GM18519 (cell line): ENCODE data around the gene HEYL.

Experiments used
- ATAC-seq: cut with Tn5 transposase; IDR thresholded peaks from one replicate; pipeline ENCODE4 v1.9.1; 2021; ENCODE audit warnings: mild to moderate bottlenecking, moderate library complexity; ENCODE audit not compliant: unreplicated experiment, low FRiP score

Gene HEYL

DNA sequence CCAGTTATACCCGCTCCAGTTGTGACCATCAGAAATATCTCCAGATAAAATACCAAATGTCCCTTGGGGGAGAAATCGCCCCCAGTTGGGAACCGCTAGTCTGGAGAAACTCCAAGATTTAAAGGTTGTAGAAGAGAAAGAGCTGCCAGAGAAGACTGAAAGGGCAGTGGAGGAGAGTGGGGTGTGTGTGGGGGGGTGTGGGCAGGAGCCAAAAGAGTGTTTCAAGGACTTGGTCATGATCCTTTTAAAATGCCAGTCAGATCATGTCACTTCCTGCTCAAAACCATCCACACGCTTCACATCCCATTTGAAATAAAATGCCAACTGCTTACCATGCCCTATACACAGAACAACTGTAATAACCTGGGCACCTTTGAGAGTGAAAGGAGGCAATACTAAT is 3.4 kb upstream of the HEYL start:
- no peak for ATAC-seq

GRCh38 chr1:39640861-39641260 is 1.4 kb upstream of the HEYL start:
- no peak for ATAC-seq

- ATAC-seq = no peak
Measured at GRCh38 chr1:39638965-39639304, 508 bp downstream of the HEYL start.

DNA sequence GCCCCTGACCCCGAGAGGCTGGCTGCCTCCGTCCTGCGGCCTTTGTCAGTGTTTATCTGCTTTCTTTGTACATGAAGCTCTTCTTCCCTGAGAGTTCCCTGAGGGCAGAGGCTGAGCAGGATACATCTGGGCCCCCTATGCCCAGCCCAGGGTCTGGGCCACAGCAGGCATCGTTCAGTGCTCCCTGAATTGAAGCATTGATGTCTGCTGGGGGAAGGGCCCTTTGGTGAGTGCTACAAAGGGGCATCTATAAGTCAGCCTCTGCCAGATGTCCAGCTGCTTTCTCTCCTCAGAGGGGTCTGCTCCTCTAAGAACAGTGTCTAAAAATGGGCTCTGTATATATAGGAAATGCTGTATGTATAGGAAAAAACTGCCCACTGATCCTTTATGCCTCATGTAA is 2.1 kb downstream of the HEYL start:
- no peak for ATAC-seq

- ATAC-seq = no peak
Measured at GRCh38 chr1:39635871-39636210, 3.6 kb downstream of the HEYL start.

DNA sequence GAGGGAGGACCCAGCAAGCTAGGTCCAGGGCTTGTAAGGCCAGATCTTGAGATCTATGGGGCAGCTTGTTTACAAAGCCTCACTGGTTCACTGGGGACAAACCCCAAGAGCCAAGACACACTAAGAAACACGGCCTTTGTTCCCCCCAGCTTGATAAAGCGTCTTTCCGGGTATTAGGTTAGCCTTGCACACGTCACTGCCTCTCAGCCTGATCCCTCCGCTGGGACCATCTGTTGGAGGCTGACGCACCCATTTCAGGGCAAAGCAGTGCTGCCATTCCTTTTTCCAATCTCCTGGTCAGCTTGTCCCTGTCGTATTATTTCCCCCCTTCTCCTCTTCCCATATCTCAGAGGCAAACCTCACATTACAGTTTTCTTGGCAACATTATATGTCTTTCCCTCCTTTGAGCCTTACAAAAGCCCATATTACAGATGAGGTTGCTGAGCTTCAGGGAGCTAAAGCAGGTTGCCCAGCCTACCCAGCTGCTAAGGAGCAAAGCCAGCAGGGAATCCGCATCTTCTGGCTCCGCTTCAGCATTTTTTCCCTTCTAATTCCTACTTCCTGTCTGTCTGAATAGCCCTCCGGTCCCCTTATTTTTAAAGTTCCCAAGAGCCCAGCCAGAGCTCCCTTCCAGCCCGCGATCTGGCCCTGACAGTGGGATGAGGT is 4.1 kb downstream of the HEYL start:
- no peak for ATAC-seq

- no peak for ATAC-seq
Measured at GRCh38 chr1:39633422-39633821, 6.0 kb downstream of the HEYL start.

DNA sequence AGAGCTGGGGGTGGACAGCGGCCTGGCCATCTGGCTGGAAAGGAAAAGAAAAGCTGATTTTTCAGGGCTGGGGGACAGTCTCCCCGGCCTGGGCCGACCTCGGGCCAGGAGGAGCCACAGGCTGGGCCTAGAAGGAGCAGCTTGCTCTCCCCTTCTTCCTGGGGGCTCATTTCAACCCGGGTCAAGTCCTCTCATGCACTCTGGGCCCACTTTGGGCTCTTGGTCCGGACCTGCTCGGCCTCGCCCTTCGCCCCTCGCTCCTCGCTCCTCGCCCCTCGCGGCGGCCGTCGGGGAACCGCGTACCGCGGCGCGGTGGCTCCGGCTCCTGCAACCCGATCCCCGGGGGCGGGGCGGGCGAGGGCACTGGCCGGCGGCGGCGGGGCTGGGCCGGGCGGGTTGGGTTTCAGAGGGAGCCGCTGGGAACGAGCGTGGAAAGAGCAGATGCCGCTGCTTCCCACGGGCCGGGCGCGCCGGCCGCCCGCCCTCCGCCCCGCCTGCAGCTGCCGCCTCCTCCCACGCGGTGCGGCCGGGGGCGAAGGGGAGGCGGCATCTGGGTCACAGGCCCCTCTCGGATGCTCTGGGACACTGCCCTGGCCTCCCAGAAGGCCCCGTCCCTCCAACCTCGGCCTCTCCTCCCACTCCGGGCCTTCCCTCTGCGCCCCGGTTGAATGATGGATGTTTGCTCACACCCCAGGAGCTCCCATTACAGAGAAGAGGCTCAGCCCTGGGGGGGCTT is 6.6 kb downstream of the HEYL start:
- ATAC-seq = no peak

GRCh38 chr1:39632323-39632681 is 7.1 kb downstream of the HEYL start:
- no peak for ATAC-seq

DNA sequence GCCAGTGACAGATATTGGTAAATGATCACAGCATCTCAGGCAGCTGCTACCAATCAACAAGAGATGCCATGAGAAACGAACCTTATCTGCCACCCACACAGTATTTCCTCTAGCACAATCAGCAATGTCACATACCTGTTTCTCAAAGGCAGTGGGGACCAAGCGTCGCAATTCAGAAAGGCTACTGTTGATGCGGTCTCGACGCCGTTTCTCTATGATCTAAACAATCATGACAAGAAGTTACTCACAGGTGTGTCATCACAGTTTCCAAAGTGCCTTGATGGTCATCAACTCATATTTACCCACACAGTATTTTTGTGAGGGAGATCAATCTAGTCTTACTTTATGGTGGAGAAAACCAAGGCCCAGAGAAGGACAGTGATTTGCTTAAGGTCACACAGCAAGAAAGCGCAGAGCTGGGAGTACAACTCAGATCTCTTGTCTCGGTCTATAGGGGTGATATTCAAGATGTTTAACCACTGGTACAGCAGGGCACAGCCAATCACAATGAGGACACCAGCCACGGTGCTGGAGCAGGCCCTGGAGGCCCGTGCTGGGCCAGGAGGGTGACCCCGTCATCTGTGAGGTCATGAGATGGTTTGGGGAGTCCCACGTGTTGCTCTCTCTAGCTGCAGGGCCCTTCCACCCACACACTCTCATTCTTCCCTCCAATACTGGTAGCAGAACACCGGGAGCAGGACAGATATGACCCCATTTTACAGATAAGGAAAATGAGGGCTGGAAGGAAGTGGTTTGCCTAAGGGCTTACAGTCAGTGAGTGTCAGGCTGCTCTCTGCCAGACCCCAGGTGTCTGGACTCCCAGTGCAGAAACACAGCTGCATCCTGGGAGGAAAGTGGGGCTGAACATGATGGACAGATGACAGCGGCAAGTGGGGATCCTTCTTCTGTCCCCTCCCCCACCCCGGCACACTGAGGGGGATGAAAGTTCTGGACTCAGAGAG is 7.8 kb downstream of the HEYL start:
- ATAC-seq = no peak

DNA sequence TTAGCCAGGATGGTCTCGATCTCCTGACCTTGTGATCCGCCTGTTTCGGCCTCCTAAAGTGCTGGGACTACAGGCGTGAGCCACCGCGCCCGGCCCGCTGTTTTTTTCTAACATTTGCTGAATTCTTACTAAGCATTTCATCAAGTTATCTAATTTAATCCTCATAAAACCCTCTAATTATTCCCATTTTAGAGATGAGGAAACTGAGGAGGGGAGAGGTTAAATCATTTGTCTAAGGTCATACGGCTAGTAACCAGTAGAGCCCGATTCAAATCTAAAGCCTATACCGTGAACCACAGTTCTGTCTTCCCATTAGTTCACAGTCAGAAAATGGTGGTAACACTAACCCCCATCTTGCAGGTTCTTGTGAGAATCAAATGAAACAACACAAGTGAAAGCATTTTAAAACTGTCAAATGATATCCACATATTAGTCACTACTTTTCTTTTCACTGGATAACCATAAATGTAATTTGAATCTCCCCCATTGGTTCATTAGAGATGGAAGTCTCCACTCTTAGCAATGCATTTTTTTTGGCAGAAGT is 10.6 kb downstream of the HEYL start:
- no peak for ATAC-seq

DNA sequence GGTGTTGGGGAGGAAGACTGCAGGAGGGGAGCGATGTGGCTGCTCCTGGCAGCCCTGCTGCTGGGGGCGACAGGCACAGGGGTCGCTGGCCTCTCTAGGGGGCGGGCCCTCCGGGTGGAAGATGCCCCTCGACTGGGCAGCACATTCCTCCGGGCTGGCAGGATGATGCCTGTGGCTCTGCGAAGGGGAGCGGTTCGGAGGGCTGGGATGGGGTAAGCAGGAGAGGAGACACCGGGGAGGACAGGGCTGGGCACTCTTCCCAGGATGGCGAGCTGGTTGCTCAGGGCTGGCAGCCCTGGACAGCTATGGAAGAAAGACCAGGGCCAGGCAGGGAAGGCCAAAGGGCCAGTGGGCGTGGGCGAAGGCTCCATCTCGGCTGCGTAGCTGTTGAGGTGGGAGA is 12.8 kb downstream of the HEYL start:
- ATAC-seq = no peak

DNA sequence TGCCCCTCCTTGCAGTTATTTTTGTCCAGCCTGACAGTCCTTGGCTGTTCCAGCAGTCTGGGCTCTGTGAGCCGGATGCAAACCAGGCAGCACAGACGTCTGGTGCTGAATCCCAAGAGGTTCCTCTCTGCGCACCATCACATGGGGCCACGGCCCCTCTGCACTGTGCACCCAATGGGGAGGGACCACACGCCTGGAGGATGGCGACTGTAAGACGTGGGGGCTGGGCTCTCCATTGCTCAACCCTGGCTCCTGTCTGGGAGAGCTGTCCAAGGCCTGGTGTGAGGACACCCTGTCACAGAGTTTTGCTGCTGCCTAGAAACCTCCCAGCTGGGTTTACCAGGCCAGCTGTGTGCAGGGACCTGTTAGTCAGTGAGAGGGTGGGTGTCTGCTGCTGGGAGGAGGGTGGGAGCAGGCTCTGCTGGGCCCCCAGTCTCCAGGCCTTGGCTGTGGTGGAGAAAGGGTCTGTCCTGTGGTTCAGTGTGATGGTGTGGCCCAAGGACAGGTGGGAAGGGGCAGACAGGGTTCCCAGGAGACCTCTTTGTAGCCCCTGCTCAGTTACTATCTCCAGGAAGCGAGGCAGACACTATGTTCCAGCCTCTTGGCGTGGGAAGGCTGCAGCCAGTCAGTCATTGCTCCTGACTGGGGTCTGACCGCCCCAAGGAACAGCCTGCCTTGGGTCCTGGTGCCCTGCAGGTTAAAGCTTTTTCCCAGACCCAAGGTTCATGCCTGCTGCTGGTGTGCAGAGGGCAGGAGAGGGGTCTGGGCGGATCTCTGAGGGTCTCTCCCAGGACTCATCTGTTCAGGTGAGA is 13.8 kb downstream of the HEYL start:
- ATAC-seq = no peak

DNA sequence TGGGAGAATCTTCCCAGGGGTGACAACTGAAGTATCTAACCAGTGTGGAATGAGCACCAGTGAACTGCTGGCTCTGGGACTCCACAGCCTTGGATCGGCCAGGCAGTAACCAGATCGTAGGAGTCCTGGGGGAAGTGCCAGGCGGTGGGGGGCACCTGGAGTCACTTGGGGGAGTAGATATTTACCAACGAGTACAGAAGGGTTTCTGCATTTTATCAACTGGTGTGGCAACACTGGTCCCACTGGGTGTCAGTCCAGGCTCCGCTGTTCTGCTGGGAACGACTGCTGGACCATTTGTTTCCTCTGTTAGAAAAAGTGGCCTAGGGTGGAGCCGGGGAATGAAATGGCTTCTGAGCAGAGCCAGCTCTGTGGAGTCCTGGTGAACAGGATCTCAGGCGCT is 14.4 kb downstream of the HEYL start:
- no peak for ATAC-seq

DNA sequence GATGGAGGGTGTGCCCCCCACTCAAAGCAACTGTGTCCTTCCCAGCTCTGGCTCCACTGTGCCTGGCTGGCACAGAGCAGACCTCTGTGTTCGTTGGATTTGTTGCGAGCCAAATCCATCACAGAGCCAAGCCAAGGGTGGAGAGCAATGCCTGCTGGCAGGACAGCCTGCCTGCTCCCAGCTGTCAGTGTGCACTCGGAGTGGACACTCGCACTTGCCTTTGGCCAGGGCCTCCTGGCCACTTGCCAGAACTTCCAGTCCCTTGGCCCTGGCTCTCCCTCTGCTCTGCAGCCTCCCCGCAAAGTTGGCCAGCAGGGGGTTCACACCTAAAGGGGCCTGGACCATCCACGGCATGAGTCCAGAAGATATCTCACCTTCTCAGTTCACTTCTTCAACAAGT is 16.4 kb downstream of the HEYL start:
- ATAC-seq = no peak

- no peak for ATAC-seq
Measured at GRCh38 chr1:39622427-39622826, 17.0 kb downstream of the HEYL start.

DNA sequence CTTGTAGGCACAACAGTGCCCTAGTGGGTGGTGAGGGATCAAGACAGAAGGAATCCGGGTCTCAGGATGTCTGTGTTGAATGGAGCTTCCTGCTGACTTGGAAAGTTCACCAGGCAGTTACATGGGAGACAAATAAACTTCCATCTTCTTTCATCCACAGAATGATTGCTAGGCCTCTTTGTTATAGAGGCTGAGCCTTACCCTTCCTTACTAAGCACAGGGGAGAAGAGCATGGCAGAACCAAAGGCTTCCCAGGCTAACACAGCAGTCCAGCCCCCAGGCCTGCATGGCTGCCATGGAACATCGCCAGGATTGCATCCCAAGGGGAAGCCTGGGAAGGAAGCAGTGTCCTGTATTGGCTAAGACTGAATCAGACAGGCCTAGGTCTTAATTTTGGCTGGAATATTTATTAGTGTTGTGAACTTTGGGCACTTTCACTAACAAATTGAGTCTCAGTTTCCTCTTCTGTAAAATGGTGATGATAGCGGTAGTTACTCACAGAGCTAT is 18.7 kb downstream of the HEYL start:
- ATAC-seq = no peak

GRCh38 chr1:39617488-39618049 is 21.9 kb downstream of the HEYL start:
- no peak for ATAC-seq

GRCh38 chr1:39615086-39615673 is 24.3 kb downstream of the HEYL start:
- no peak for ATAC-seq

- ATAC-seq = no peak
Measured at GRCh38 chr1:39614488-39614887, 25.0 kb downstream of the HEYL start.
